ENCODE data around the gene C20orf204.

GRCh38 chr20:64064145-64064698, 28.2 kb downstream of the C20orf204 start:
- TF ChIP-seq RAD21 (IDR thresholded peaks at IDR 0.05; ENCODE audit: insufficient read depth, low read depth, low read length) (no peak), CREM (IDR thresholded peaks at IDR 0.05; ENCODE audit: low read depth) (no peak), SIN3A (IDR thresholded peaks at IDR 0.05; ENCODE audit: low read depth, low read length) (no peak), CTCF (IDR thresholded peaks at IDR 0.05 in 2 of 3, conservative IDR thresholded peaks at IDR 0.05 in 1 of 3; ENCODE audit: control insufficient read depth in 2 of 3, extremely low read depth in 1 of 3, insufficient read depth in 1 of 3, low read depth in 3 of 3, low read length in 3 of 3) (no peak), YY1 (IDR thresholded peaks at IDR 0.05; ENCODE audit: low read depth, low read length) (no peak), POLR2A (IDR thresholded peaks at IDR 0.05; ENCODE audit: low read depth, low read length) (no peak), E2F4 (IDR thresholded peaks at IDR 0.05; ENCODE audit: low read depth, low read length) (no peak), CEBPB (IDR thresholded peaks at IDR 0.05; ENCODE audit: borderline replicate concordance in 1 of 2, low read depth in 2 of 2, low read length in 2 of 2) (no peak), MAX (IDR thresholded peaks at IDR 0.05; ENCODE audit: low read depth, low read length) (no peak), EZH2 (IDR thresholded peaks at IDR 0.05; ENCODE audit: borderline replicate concordance, control insufficient read depth, low read depth, low read length) (no peak)

Data from GM12878 (cell line).